Right atrium auricular region (tissue), 2 donors: ENCODE results near the gene SYNC. TPM values are rescaled to one million over a fixed set of nuclear protein-coding genes. Genes with fewer than 3 reads are reported as not detected.
"Not testable (repeated sequence)": the region's sequence is repeated elsewhere in the genome, so short reads cannot be mapped to it uniquely, and the experiment has no call there.

ENCODE experiments used
- DNase-seq: peaks from one replicate; pipeline ENCODE4 v3.0.0-alpha.2; 2019; ENCODE audit warnings: low spot score
- H3K27ac ChIP-seq, 2 donors: fragments of 200-600 bp; sonication (generic); 1 replicate in 1 of 2; 2 replicates in 1 of 2; pipeline ENCODE4 v1.5.1; 2016 to 2019
- H3K27me3 ChIP-seq, 2 donors: fragments of 200-600 bp; sonication (generic); one replicate each; pipeline versions ENCODE4 v1.5.1 to v1.6.0; 2017 to 2019
- H3K36me3 ChIP-seq: fragments of 200-600 bp; sonication (generic); one replicate; pipeline ENCODE4 v1.5.1; 2016
- H3K4me1 ChIP-seq, 2 donors: fragments of 200-600 bp; sonication (generic); one replicate each; pipeline versions ENCODE4 v1.5.1 to v1.6.0; 2017 to 2019
- H3K4me3 ChIP-seq, 2 donors: fragments of 200-600 bp; sonication (generic); 1 replicate in 1 of 2; 2 replicates in 1 of 2; pipeline ENCODE4 v1.5.1; 2017 to 2019; ENCODE audit warnings: mild to moderate bottlenecking in 1 of 2, moderate library complexity in 1 of 2
- H3K9me3 ChIP-seq, 2 donors: fragments of 200-600 bp; sonication (generic); one replicate each; pipeline ENCODE4 v1.5.1; 2019
- CTCF ChIP-seq, 2 donors: fragments of 200-600 bp; sonication (generic); IDR thresholded peaks; one replicate each; pipeline ENCODE4 v1.5.1; 2019; ENCODE audit warnings: antibody characterized with exemption in 2 of 2
- total RNA-seq, 2 donors: library from RNA; depleted of rRNA; stranded (reverse); fragments of >200 nt; gene quantifications; one replicate each; pipeline ENCODE4 v1.1.0, GENCODE V29; 2016

SYNC gene
- total RNA-seq, 2 donors from 2014 or later: 19.0 to 32.8 TPM

DNA sequence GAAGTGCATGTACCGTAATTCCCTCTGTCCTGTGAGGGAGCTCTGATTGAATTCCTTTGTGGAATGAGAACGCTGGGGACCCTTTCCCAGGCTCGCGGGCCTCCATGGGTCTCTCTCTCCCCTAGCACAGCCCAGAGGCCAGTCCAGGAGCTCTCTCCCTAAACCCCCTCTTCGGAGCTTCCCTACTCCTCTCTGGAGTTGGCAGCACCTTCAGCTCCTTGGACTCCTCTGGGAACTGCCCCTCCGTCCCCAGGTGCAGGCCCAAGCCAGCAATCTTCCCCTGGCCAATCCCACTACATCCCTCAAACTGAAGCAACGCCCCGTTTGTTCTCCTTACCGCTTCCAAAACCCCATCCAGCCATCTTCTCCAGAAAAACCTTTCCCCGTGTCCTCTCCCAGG, 10.5 kb upstream of the SYNC start:
- Histone ChIP-seq H3K36me3 (no peaks in the 10 kb centered on the region), H3K27me3 (no peaks in the 10 kb centered on the region), H3K4me1 (no peaks in the 10 kb centered on the region), H3K27ac (no peak overlapping the region), H3K4me3 (no peak overlapping the region), H3K9me3 (no peaks in the 10 kb centered on the region)
- no peak for DNase-seq
- no peak for TF ChIP-seq CTCF (IDR thresholded peaks at IDR 0.05)

- not testable (repeated sequence) for H3K36me3 ChIP-seq, H3K4me3 ChIP-seq, DNase-seq
Observed at GRCh38 chr1:32711221-32711620, 8.7 kb upstream of the SYNC start.

GRCh38 chr1:32709476-32709875, 6.9 kb upstream of the SYNC start:
- Histone ChIP-seq H3K4me3 (no peak overlapping the region), H3K4me1 (peaks cover 0 to 6% of the 10 kb centered on the region in 2 donors), H3K27ac (no peak overlapping the region), H3K9me3 (no peaks in the 10 kb centered on the region), H3K36me3 (no peaks in the 10 kb centered on the region), H3K27me3 (no peaks in the 10 kb centered on the region)
- DNase-seq: no peak
- no peak for TF ChIP-seq CTCF (IDR thresholded peaks at IDR 0.05)

More at GRCh38 chr1:32711221-32711620, 8.7 kb upstream of the SYNC start:
- H3K9me3 ChIP-seq, H3K4me1 ChIP-seq, H3K27ac ChIP-seq, H3K27me3 ChIP-seq: not testable (repeated sequence)

- Histone ChIP-seq H3K36me3 (no peaks in the 10 kb centered on the region), H3K27me3 (no peaks in the 10 kb centered on the region), H3K4me3 (no peak overlapping the region), H3K9me3 (no peaks in the 10 kb centered on the region), H3K27ac (no peak overlapping the region), H3K4me1 (peaks cover 0 to 10% of the 10 kb centered on the region in 2 donors)
- no peak for DNase-seq
- TF ChIP-seq CTCF (IDR thresholded peaks at IDR 0.05): no peak
Observed at GRCh38 chr1:32709075-32709474, 6.5 kb upstream of the SYNC start.

- DNase-seq: no peak
- no peak for TF ChIP-seq CTCF (IDR thresholded peaks at IDR 0.05)
Observed at GRCh38 chr1:32706491-32706890, 3.9 kb upstream of the SYNC start.

GRCh38 chr1:32705516-32705915, 2.9 kb upstream of the SYNC start:
- H3K4me3 ChIP-seq: no peak overlapping the region
- H3K36me3 ChIP-seq: no peaks in the 10 kb centered on the region
- no peak for DNase-seq
- TF ChIP-seq CTCF (IDR thresholded peaks at IDR 0.05): no peak
- no peak overlapping the region for H3K27ac ChIP-seq
- H3K4me1 ChIP-seq: peaks cover 0 to 37% of the 10 kb centered on the region in 2 donors
- H3K9me3 ChIP-seq: no peaks in the 10 kb centered on the region
- no peaks in the 10 kb centered on the region for H3K27me3 ChIP-seq

More at GRCh38 chr1:32706491-32706890, 3.9 kb upstream of the SYNC start:
- Histone ChIP-seq H3K27ac (no peak overlapping the region), H3K27me3 (no peaks in the 10 kb centered on the region), H3K4me3 (no peak overlapping the region), H3K36me3 (no peaks in the 10 kb centered on the region), H3K9me3 (no peaks in the 10 kb centered on the region), H3K4me1 (peaks cover 0 to 31% of the 10 kb centered on the region in 2 donors)
